ENCODE results near the gene NRCAM. TPM values are rescaled to one million over a fixed set of nuclear protein-coding genes. Genes with fewer than 3 reads are reported as not detected.

The NRCAM gene
- total and polyA plus RNA-seq, 2 of the 13 experiments (the other 11 are each of a cell fraction or from before 2014, with no cell fraction given), result 0.31 to 0.33 TPM

- TF ChIP-seq, protein P1, sequence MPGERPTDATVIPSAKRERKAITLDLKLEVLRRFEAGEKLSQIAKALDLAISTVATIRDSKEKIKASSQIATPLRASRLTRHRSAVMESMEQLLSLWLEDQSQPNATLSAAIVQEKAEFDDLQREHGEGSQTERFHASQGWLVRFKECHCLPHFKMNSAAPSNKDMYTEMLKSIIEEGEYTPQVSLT (CRISPR knock-in tag; IDR thresholded peaks at IDR 0.05; ENCODE audit: borderline replicate concordance, low read depth), result no peak
- TF ChIP-seq ZNF10 (CRISPR knock-in tag; IDR thresholded peaks at IDR 0.05; ENCODE audit: borderline replicate concordance, low read depth) (no peak), MTA3 (CRISPR knock-in tag; IDR thresholded peaks at IDR 0.05) (no peak), ZNF329 (CRISPR knock-in tag; IDR thresholded peaks at IDR 0.05; ENCODE audit: low read depth) (no peak)
- TF ChIP-seq, protein P2, sequence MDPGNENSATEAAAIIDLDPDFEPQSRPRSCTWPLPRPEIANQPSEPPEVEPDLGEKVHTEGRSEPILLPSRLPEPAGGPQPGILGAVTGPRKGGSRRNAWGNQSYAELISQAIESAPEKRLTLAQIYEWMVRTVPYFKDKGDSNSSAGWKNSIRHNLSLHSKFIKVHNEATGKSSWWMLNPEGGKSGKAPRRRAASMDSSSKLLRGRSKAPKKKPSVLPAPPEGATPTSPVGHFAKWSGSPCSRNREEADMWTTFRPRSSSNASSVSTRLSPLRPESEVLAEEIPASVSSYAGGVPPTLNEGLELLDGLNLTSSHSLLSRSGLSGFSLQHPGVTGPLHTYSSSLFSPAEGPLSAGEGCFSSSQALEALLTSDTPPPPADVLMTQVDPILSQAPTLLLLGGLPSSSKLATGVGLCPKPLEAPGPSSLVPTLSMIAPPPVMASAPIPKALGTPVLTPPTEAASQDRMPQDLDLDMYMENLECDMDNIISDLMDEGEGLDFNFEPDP (CRISPR knock-in tag; conservative IDR thresholded peaks at IDR 0.05), result no peak
Observed at GRCh38 chr7:108404509-108405420, 51.5 kb downstream of the NRCAM start (continued).

DNA sequence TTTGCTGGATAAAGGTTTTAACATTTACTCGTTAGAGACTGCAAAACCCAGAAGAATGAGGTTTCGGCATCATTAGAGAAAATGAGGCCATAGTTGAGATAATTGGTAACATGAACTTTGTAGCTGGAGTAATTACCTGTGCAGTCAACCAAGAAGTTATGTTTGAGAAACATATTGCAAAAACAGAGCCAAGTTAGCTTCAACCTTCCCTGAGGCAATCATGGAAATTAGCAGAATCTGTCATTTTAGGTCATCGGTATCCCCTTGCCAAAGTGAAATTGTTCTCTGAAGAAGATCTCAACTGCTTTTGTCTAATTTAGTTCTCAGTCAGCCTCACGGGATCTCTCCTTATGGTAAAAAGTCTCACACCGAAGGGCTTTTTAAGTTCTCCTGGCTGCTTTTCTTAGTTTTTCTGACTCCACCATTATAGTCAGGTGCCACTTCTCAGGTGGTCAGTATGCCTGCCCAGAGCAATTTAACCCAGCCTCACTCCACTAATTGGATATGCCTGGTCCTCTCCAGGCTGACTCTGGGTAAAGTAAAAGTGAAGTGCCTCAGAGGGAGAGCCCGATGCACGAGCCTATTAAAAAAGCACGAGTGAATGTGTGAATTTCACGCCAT, 52.5 kb downstream of the NRCAM start:
- H3K9ac ChIP-seq (ENCODE audit: insufficient read depth, low read depth, low read length), result no peak overlapping the region
- no peaks in the 10 kb centered on the region for H3K9me3 ChIP-seq (ENCODE audit: low read length)
- no peak overlapping the region for H3K27ac ChIP-seq (ENCODE audit: extremely low read length, insufficient read depth, low read length)
- ATAC-seq (no peak), FAIRE-seq (no peak), DNase-seq (ENCODE audit: low spot score) (no peak)
- in situ Hi-C loops (cut with HindIII; ENCODE audit: extremely low pct_ligation_motif_present, low pct_unique_long_range_greater_than_20kb) (no loop called here), intact Hi-C loops (cut with micrococcal nuclease; ENCODE audit: unreplicated experiment) (no loop called here)
- BruUV-seq (replicated peaks), result no TSS peak
- H3K36me3 ChIP-seq (replicated peaks in 1 of 2; ENCODE audit: control insufficient read depth in 1 of 2, insufficient read depth in 2 of 2, low read length in 2 of 2), result no peaks in the 10 kb centered on the region
- no peaks in the 10 kb centered on the region for H3K79me2 ChIP-seq (ENCODE audit: insufficient read depth, low read length)
- CTCF ChIA-PET (ENCODE audit: low intra/inter-chr PET ratio, low total read pairs), result no interaction called here
- no peak overlapping the region for H2AFZ ChIP-seq (ENCODE audit: low read length)
- H4K20me1 ChIP-seq (ENCODE audit: insufficient read depth, low read length), result no peaks in the 10 kb centered on the region
- 54% methylated on average over 9 of the region's 9 CpGs for whole genome bisulfite sequencing (ENCODE audit: low lambda C conversion rate)
- H3K4me2 ChIP-seq (ENCODE audit: low read depth, low read length), result no peak overlapping the region
- no peaks in the 10 kb centered on the region for H3K4me1 ChIP-seq (ENCODE audit: insufficient read depth, low read length)
- no peak overlapping the region for H3K4me3 ChIP-seq (replicated peaks in 1 of 3; ENCODE audit: insufficient read depth in 1 of 3, low read depth in 2 of 3, low read length in 3 of 3)
- no peaks in the 10 kb centered on the region for H3K27me3 ChIP-seq (ENCODE audit: control insufficient read depth in 1 of 2, insufficient read depth in 2 of 2, low read length in 2 of 2)
- POLR2A ChIA-PET, result no interaction called here
- TF ChIP-seq SIN3A (IDR thresholded peaks at IDR 0.05; ENCODE audit: borderline replicate concordance, low read depth, low read length) (no peak), ZNF430 (CRISPR knock-in tag; IDR thresholded peaks at IDR 0.05) (no peak), EZH2 (conservative IDR thresholded peaks at IDR 0.05; ENCODE audit: low read depth, low read length) (no peak), GATA4 (IDR thresholded peaks at IDR 0.05; ENCODE audit: borderline replicate concordance, low read depth) (no peak), TFDP1 (CRISPR knock-in tag; IDR thresholded peaks at IDR 0.05; ENCODE audit: borderline replicate concordance) (no peak), ZNF180 (CRISPR knock-in tag; IDR thresholded peaks at IDR 0.05; ENCODE audit: borderline replicate concordance, low read depth) (no peak), GTF2F1 (IDR thresholded peaks at IDR 0.05; ENCODE audit: low read length) (no peak), NFE2 (CRISPR knock-in tag; IDR thresholded peaks at IDR 0.05) (no peak)
- TF ChIP-seq, protein P3, sequence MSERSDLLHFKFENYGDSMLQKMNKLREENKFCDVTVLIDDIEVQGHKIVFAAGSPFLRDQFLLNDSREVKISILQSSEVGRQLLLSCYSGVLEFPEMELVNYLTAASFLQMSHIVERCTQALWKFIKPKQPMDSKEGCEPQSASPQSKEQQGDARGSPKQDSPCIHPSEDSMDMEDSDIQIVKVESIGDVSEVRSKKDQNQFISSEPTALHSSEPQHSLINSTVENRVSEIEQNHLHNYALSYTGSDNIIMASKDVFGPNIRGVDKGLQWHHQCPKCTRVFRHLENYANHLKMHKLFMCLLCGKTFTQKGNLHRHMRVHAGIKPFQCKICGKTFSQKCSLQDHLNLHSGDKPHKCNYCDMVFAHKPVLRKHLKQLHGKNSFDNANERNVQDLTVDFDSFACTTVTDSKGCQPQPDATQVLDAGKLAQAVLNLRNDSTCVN (CRISPR knock-in tag; IDR thresholded peaks at IDR 0.05; ENCODE audit: borderline replicate concordance), result no peak
- TF ChIP-seq, protein P4, sequence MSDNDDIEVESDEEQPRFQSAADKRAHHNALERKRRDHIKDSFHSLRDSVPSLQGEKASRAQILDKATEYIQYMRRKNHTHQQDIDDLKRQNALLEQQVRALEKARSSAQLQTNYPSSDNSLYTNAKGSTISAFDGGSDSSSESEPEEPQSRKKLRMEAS (IDR thresholded peaks at IDR 0.05), result no peak

Measured in HepG2 (cell line).